Measurements from ENCODE around the gene SGO1.
"Not testable (repeated sequence)": the region's sequence is repeated elsewhere in the genome, so short reads cannot be mapped to it uniquely, and the experiment has no call there.

SGO1 gene

DNA sequence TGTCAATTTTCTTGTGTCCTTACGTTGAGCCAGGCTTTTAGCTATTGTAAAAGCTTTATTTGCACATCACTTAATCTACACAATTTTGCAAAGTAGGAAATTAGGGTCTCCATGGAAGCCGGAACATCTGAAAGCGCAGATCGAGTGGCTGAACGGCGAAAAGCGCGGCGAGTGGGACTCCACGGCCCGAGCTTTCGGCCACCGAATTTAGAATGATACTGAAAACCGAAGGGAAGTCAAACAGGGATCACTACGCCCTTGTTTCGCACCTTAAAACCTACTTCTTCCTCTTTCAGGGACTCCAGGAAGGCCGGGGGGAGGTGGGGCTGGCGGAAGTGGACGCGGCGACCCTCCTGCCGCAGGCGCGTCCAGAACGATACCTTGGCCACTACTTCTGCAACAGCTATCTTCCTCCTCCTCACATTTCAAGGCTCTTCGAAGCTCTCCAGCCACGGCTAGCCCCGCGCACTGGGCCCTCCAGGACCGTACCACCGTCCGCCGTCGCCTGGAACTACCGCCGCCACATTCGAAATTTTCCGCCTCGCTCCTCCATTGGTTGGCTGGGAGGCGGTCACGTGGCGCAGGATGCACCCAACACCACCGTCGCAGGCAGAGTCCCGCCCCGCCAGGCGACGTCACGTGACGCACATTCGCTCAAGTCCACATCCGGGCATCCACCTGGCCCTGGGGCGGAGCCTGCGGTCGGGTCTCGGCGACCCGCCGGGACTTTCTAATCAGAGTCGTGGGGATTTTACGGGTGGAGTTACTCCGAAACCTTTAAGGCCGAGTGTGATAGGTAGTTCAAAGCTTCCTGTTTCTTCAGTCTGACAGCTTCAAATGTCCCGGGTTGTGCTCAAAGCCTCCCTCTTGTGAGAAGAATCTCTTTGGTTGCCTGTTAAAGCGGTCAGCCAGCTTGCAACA, at the start of gene SGO1:
Gene SGO1, minus strand, starts transcription at position 528 of the 921 bp plus-strand sequence. CDS start 2,179 bp downstream, outside the sequence.
- peak; percentile 95 for DNase-seq (ENCODE audit: low read depth)

DNA sequence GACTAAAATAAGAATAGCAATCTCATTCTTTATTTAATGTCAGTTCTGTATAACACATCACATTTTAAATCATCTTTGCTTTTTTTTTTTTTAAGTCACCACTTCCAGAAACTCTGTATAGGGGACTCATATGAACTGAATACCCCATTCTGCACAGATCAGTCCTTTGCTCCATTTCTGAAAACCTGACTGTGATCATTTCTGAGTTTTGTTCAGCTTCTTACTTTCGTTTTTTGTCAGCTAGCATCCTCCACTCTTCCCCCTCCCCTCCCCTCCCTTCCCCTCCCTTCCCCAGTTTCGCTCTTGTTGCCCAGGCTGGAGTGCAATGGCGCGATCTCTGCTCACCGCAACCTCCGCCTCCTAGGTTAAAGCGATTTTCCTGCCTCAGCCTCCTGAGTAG, 49.8 kb upstream of the SGO1 start:
- DNase-seq (ENCODE audit: low read depth) = no peak

DNA sequence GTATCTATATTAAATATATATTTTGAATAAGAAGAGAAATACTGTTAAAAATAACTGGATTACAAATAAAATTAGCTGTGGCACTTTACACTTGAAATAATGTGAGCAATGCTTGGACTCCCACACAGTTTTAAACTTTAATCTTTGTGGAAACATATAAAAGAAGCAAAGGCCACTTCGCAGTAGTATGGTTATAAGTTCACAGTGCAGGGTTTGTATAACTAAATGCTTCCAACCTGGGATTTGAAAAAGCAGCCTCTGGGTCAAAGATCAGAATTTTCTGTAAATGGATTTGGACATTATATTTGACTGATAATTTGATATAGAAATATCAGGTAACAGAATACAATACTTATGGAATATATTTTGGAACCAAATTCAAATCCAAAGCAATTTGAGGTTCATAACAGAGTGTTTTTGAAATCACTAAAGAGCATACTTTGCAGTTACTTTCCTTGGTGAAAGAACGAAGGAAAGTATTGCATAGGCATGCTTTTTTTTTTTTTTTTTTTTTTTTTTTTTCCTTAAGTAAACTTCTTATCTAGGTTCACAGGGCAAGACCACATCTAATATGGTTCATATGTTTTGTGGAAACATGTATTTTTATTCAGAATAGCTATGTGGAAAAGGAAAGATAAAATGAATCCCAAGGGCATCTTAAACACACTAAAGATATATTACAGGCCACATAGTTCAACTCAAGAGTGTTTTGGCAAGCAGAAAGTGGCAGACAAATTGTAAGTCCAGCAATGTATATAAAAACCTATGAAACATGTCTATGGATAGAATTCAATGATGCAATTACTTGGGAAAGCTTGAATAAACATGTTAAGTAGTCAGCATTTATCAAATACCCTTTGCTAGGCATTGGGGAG, 47.1 kb upstream of the SGO1 start:
- DNase-seq (ENCODE audit: low read depth) = no peak

DNA sequence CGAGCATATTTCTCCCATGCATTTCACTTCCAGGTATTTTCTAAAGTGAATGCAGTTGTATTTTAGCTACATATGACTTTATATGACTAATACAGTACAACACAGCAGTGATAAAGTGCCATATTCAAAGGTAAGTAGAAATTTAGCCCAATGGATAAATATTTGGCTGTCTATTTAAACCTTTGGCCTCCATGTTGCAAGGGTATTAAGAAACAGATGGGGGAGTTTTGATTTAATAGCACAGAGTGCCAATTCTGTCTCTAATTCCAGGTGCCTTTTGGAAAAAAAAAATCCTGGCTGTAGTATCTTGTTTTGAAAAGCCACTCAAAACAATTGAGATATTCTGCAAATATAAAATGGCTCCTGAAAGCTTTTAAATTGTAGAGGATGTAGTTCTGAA, 44.9 kb upstream of the SGO1 start:
- no peak for DNase-seq (ENCODE audit: low read depth)

DNA sequence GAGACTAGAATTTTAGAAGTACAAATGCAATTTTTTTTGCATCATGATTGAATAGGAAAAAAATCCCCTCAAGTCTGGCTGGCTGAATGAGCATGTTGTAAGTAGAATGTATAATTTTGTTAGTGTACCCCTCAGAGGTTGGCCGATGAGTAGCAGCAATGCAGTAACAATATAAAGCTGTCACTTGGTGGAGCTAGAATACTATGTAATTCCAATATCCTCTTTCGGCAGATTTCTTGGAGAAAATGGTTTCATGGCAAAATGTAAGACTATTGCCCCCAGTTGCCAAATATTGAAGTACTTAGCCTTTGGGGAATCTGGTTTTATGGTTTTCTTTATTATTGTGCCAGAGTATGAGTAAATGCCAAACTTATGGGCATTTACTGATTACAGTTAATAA, 39.8 kb upstream of the SGO1 start:
- peak; percentile 23 for DNase-seq (ENCODE audit: low read depth)

DNA sequence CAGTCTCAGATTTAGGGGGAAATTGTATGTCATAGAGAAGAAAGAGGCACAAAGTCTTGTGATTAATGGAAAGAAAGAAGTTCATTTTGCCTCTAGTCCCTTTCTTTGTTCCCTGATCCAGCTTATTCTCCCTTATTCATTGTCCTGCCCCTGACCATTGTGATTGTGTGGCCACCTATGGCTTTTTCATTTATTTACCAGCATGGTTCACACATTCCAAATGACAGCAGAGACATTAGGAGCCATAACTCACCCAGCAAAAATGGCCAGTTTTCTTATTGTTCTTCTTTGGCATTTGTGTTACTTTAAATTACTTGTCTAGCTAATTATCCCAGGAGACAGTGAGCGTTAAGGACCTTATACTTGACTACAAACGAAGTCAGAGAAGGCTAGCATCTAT, 36.3 kb upstream of the SGO1 start:
- no peak for DNase-seq (ENCODE audit: low read depth)

DNA sequence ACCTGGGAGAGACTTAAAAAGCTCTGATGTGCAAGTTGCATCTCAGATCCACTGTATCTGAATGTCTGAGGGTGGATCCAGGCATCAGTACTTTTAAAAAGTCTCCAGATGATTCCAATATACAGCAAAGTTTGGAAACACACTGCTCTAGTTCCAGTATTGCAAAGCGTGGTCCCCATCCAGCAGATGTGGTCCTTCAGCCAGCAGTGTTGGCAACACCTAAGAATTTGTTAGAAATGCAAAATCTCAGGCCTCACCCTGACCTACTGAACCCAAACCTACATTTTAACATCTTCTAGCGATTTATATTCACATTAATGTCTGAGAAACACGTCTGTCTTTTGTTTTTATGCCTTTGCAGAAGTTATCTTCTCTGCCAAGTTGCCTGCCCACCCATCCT, 32.2 kb upstream of the SGO1 start:
- no peak for DNase-seq (ENCODE audit: low read depth)

DNA sequence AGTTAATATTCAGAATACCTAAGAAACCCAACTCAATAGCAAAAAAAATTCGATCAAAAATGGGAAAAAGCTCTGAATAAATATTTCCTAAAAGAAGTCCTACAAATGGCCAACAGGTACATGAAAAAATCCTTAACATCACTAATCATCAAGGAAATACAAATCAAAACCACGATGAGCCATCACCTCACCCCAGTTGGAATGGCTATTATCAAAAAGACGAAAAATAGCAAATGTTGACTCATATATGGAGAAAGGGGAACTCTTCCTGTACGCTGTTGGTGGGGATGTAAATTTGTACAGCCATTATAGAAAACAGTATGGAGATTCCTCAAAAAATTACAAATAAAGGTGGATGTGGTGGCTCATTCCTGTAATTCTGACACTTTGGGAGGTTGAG, 29.6 kb upstream of the SGO1 start:
- no peak for DNase-seq (ENCODE audit: low read depth)

DNA sequence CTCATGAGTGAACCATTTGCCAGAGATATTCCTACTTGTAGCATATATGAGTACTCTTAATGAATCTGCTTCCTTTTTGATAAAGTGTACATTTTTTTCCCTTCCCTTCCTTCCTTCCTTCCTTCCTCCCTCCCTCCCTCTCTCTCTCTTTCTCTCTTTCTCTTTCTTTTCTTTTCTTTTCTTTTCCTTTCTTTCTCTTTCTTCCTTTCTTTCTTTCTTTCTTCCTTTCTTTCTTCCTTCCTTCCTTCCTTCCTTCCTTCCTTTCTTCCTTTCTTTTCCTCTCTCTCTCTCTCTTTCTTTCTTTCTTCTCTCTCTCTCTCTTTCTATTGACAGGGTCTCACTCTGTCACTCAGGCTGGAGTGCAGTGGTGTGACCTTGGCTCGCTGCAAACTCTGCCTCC, 27.5 kb upstream of the SGO1 start:
- DNase-seq (ENCODE audit: low read depth) = not testable (repeated sequence)

DNA sequence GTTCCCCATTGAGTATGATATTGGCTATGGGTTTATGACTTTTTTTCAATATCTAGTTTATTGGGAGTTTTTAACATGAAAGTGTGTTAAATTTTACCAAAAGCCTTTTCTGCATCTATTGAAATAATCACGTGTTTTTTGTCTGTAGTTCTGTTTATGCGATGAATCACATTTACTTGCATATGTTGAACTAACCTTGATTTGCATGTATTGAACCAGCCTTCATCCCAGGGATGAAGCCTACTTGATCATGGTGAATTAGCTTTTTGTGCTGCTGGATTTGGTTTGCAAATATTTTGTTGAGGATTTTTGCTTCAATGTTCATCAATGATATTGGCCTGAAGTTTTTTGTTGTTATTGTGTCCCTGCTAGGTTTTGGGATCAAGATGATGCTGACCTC, 21.9 kb upstream of the SGO1 start:
- not testable (repeated sequence) for DNase-seq (ENCODE audit: low read depth)

DNA sequence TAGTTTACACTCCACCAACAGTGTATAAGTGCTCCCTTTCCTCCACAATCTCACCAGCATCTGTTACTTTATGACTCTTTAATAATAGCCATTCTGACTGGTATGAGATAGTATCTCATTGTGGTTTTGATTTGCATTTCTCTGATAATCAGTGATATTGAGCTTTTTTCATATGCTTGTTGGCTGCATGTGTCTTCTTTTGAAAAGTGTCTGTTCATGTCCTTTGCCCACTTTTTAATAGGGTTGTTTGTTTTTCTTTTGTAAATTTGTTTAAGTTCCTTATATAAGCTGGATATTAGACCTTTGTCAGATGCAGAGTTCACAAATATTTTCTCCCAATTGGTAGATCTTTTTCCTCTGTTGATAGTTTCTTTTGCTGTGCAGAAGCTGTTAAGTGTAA, 19.9 kb upstream of the SGO1 start:
- not testable (repeated sequence) for DNase-seq (ENCODE audit: low read depth)

DNA sequence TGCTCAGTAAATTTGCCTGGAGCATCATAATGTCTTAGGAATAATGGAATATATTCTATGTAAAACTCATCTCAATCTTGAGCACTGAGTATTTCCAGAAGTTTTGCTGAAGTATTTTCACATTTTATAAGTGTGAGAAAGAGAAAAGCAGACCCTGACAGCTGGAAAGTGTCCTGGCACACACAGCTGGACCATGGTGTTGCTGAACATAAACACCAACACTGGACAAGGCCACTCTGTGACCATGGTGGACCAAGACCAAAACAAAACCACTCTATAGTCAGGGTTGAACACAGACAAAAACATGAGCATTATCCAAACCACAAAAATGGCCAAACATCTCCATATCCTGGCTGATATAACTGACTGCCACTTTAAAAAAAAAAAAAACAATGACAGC, 15.1 kb upstream of the SGO1 start:
- DNase-seq (ENCODE audit: low read depth) = no peak

DNA sequence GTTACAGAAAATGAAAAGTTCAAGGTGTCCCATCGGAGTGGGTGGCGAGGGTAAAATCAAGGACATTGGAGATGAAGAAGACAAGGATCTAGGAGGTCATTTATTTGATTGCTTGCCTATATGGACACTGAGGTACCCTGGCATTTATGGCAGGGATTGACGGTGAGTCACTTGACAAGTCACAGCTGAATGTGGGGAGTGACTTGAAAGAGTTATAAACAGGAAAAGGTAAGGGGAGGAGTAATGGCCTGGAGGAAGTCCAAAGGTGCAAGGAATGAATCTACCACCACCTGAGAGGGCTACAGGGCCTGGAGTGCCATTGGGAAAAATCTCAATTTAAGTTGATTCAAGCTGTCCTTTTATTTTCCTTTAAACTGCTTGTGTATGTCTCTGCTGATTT, 11.8 kb upstream of the SGO1 start:
- DNase-seq (ENCODE audit: low read depth) = no peak

DNA sequence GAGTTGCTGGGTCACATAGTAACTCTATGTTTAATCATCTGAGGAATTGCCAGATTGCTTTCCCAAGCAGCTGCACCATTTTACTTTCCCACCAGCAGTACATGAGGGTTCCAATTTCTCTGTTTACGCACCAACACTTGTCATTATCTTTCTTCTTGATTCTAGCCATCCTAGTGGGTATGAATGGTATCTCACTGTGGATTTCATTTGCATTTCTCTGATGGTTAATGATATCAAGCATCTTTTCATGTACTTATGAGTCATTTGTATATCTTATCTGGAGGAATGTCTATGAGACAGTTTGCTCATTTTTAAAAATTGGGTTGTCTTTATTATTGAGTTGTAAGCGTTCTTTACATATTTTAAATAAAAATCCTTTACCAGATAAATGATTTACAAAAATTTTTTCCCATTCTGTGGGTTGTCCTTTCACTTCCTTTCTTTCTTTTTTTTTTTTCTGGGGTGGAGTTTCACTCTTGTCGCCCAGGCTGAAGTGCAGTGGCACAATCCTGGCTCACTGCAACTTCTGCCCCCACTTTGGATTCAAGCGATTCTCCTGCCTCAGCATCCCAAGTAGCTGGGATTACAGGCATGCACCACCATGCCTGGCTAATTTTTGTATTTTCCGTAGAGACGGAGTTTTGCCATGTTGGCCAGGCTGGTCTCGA, 8.9 kb upstream of the SGO1 start:
- DNase-seq (ENCODE audit: low read depth) = peak; percentile 69

DNA sequence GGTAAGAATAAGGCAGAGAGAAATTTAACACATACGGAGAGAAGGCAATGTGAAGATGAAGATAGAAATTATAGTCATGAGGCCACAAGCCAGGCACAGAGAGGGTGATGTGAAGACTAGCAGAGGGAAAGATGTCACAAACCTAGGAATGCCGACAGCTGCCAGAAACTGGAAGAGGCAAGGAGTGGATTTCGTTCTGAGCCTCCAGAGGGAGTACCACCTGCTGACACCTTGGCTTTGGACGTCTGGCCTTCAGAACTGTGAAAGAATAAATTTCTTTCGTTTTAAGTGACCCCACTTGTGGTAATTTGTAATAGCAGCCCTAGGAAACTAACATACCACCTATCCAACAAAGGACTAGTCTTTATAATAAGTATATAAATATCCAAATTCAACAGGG, 5.0 kb upstream of the SGO1 start:
- no peak for DNase-seq (ENCODE audit: low read depth)

DNA sequence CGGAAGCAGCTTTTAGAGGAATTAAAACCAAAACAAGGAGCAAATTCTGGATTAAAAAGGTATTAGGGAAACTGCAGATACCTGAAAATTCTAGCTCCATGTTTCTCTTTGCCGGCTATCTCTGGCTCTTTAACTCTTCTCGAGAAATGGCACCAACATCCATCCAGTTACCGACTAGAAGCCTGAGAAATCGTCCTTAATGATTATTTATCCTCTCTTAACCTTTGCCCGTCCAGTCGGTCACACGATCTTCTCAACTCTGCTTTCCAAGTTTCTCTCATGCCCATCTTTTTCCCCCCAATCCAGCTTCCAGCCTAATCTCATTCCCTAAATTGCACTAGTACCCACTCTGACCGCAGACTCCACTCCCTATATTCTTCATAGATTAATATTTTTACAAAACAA, 596 bp upstream of the SGO1 start:
- DNase-seq (ENCODE audit: low read depth) = no peak

DNA sequence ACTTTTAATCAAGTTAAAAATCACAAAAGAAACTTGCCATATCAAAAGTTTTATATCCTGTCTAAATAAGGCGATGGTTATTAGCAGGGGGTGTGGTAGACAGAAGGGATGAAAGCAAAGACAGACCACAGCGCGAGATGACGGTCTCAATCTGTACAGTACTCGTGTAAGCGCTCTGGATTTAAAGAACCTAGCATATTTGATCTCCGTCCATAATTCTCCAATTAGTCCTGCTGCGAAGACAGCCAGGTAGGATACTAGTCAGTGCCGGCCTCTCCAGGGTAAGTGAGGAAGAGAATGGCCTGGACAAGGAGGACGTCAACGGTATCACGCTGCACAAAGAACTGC, 701 bp downstream of the SGO1 start:
- peak; percentile 21 for DNase-seq (ENCODE audit: low read depth)

DNA sequence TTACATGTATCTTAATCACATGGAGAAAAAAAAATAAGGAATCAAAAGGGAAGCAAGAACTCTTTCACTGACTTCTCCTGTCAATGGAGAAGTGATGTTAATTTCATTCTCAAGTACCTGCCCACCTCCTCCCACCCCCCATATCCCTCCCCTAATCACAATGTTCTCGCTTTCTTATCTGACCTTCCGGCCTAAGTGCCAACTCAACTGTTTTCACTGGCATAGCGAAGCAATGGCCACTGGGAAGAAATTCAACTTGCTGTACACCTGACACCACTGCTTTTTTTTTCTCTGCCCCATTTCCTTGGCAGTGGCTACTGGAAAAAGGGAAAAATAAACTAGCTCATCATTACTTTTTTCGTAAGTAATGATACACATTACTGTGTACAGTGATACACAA, 3.8 kb downstream of the SGO1 start:
- DNase-seq (ENCODE audit: low read depth) = no peak

DNA sequence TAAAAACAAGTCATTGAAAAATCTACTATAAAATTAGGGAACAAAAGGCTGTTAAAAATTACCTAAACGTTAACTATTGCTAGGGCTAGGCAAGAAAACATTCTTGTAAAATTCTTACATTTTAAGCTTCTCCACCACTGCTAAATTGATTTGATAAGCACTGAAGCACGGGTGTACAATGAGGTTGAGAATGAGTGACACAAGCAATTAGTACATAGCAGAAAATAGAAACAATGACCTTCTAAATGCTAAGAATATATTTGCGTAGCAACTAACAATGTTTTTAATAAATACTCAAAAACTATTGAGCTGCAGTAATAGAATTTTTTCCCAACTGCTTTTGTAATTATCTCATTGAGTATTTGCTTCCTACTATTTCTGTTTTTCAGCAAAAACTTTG, 4.7 kb downstream of the SGO1 start:
- no peak for DNase-seq (ENCODE audit: low read depth)

DNA sequence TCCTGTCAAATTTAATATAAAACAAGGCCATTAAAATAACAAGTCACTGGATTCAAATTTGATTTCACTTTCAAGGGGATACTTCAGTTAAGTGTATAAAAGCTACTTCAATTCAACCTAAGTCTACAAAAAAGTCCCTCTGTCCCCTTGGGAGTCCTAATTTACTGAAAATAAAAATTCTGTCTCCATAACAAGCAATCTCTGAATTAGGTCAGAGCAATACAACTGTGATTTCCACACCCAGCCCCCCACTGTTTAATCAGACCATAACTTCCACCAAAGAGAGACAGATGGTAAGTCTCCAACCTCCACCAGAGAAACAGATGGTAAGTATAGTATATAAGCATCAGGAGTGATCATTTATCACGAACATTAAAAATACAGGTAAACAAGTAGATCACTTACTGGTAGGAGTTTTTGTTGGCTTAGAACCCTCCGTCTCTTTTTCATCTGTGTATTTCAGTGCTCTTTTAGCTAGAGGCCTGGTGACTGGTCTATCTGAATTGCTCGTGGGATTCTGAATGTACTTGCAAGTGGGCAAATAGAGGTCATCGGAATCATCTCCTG, 12.1 kb downstream of the SGO1 start:
- no peak for DNase-seq (ENCODE audit: low read depth)

DNA sequence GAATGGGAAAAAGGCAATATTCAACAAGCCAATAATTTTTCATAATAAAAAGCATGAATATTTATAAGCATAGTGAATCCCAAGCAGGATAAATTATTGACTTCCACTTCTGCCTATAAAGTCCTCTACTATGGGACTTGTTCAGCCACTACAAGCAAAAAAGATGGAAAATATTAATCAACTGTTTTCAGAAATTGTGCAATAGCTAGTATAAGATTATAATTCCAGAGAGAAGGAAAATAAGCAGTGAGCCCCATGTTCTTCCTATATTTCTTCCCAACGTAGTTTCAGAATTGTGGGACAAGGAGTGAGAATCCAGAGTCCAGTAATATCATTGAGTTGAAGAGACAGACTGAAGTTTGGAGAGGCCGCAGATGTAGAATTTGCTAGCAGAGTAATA, 24.3 kb downstream of the SGO1 start:
- no peak for DNase-seq (ENCODE audit: low read depth)

DNA sequence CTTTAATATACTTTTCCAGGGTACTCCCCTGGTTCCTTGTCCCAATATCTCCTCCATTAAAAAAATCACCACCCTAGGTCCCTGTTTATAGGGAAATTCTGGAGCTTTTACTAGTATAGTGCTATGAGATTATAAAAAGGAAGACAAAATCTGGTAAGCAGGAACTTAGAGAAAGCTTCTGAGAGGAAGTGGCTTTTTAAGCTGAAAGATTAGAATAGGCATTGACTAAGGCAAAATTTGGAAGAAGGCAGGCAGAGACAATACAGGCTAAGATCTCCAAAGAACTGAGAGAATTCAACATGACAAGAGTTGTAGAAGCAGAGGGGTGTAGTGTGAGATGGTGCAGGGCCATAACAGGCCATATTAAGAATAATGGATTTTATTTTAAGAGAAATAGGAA, 25.8 kb downstream of the SGO1 start:
- no peak for DNase-seq (ENCODE audit: low read depth)

All from amniotic epithelial cell (primary cell).